ENCODE measurements around the gene ARAP2. TPM values are rescaled to one million over a fixed set of nuclear protein-coding genes. Genes with fewer than 3 reads are reported as not detected.

Gene ARAP2
- total RNA-seq, 6 experiments from 2014 or later = not detected

GRCh38 chr4:36039026-36039425 lies 205.3 kb downstream of the ARAP2 start:
- Mint-ChIP-seq H3K4me1 (ENCODE audit: low read depth) (no peaks in the 10 kb centered on the region), H3K27ac (no peak overlapping the region), H3K4me3 (no peak overlapping the region), H3K27me3 (ENCODE audit: insufficient read depth) (no peaks in the 10 kb centered on the region), H3K36me3 (ENCODE audit: low read depth) (no peaks in the 10 kb centered on the region), H3K9me3 (peaks cover 43% of the 10 kb centered on the region)
- no peak for TF ChIP-seq CTCF (IDR thresholded peaks at IDR 0.05)
- DNase-seq = no peak

GRCh38 chr4:36038491-36038890 lies 205.8 kb downstream of the ARAP2 start:
- Mint-ChIP-seq H3K4me1 (ENCODE audit: low read depth) (no peaks in the 10 kb centered on the region), H3K27me3 (ENCODE audit: insufficient read depth) (no peaks in the 10 kb centered on the region), H3K27ac (no peak overlapping the region), H3K36me3 (ENCODE audit: low read depth) (no peaks in the 10 kb centered on the region), H3K4me3 (no peak overlapping the region), H3K9me3 (peaks cover 45% of the 10 kb centered on the region)
- no peak for DNase-seq
- TF ChIP-seq CTCF (IDR thresholded peaks at IDR 0.05) = no peak

GRCh38 chr4:36037127-36037526 lies 207.2 kb downstream of the ARAP2 start:
- no peak for DNase-seq
- Mint-ChIP-seq H3K36me3 (ENCODE audit: low read depth) (no peaks in the 10 kb centered on the region), H3K27me3 (ENCODE audit: insufficient read depth) (no peaks in the 10 kb centered on the region), H3K4me1 (ENCODE audit: low read depth) (no peaks in the 10 kb centered on the region), H3K4me3 (no peak overlapping the region), H3K9me3 (peaks cover 56% of the 10 kb centered on the region), H3K27ac (no peak overlapping the region)
- TF ChIP-seq CTCF (IDR thresholded peaks at IDR 0.05) = no peak

- no peak for DNase-seq
- Mint-ChIP-seq H3K4me1 (ENCODE audit: low read depth) (no peaks in the 10 kb centered on the region), H3K4me3 (no peak overlapping the region)
These were observed 214.4 kb downstream of the ARAP2 start for GRCh38 chr4:36029951-36030350.

GRCh38 chr4:36027203-36027602 lies 217.1 kb downstream of the ARAP2 start:
- 0 out of 2 replicates have a peak, but pooled peaks cover 1% of the 10 kb centered on the region for H3K27me3 Mint-ChIP-seq (ENCODE audit: insufficient read depth)
- no peak for TF ChIP-seq CTCF (IDR thresholded peaks at IDR 0.05)
- DNase-seq = no peak
- no peaks in the 10 kb centered on the region for H3K36me3 Mint-ChIP-seq (ENCODE audit: low read depth)
- H3K4me3 Mint-ChIP-seq = no peak overlapping the region
- no peaks in the 10 kb centered on the region for H3K4me1 Mint-ChIP-seq (ENCODE audit: low read depth)
- no peak overlapping the region for H3K27ac Mint-ChIP-seq
- H3K9me3 Mint-ChIP-seq = peaks cover 30% of the 10 kb centered on the region

More at GRCh38 chr4:36029951-36030350, 214.4 kb downstream of the ARAP2 start:
- Mint-ChIP-seq H3K27me3 (ENCODE audit: insufficient read depth) (0 out of 2 replicates have a peak, but pooled peaks cover 1% of the 10 kb centered on the region), H3K27ac (no peak overlapping the region), H3K36me3 (ENCODE audit: low read depth) (no peaks in the 10 kb centered on the region), H3K9me3 (peaks cover 40% of the 10 kb centered on the region)
- no peak for TF ChIP-seq CTCF (IDR thresholded peaks at IDR 0.05)
